ENCODE data around the gene MAS1L.

MAS1L gene

GRCh38 chr6:29509711-29510110, 22.0 kb upstream of the MAS1L start:
- DNase-seq: no peak

DNA sequence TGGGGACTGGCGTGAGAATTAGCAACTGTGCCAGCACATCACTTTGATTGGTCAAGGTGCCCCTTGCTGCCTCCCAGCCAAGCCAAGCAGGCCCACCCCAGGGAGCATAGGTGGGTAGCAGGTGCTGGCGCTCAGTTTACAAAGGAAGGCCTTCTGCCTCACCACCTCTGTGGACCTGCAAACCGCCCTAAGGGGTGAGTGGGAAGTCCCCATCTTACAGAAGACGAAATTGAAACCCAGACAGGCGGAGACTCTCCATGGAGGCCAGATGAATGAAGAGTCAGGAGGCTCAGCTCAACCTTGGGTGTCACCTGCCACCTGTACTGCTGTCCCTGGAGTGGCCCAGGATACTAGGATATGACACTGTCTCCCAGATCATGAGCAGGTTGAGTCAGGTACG, 21.5 kb upstream of the MAS1L start:
- no peak for DNase-seq

DNA sequence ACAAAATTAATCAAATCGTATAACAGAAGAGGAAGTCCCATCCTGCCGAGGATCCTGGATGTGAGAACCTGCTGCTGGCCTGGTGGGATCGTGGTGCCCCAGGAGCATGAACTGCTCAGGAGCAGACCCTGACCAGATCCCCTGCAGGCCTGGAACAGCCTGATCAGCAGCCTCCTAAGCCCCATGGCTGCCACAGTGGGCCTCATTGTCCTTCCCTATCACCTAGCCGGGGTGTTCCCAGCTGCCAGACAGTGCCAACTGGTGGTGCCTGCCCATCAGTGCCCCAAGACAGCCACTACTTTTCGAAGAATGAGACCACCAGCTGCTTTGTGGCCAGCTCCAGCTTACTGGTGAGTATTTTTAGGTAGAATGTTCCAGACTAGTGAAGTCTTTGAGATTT, 19.6 kb upstream of the MAS1L start:
- no peak for DNase-seq

DNA sequence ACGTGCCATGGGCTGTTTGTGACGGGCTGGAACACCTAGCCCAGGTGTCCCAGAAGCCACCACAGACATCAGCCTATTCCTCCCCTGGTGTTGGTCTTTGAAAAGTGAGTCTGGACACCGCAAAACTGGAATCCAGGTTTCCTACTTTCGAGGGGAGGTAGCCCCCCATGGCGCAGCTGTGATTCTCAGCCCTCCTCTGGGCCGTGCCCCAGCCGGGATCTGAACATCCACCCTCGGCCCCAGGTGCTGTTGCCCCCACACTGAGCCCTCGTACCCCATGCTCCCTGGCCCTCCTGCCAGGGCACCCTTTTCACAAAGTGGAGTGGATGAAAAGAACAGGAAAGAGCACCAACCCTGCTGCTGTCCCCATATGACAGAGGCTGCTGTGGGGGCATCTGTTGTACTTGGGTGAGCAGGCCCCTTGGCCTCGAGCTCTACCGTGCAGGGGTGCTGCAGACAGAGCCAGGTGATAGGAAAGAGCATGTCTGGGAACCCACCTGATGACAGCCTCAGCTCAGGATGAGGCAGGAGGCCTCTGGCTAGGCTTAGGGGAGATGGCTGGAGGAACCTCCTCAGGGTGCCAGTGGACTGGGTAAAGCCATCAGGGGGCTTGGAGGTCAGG, 18.8 kb upstream of the MAS1L start:
- DNase-seq: no peak

DNA sequence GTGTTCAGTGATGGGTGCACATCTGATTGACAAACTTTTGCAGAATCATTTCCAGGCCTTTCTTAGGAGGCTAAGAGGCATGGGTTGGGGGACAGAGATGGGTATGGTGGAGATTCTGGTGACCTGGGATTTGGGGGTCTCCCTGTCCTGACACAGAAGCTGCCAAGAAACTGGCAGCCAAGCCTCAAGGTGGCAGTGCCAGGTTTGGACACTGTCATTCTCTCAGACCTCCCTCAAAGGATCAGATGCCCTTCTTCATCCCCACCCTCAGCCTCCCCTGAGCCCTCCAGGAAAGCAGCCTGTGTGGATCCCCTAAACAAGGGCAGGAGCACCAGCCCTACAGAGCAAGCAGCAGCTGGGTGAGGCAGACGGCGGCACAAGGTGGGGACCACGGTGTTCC, 18.1 kb upstream of the MAS1L start:
- no peak for DNase-seq

- DNase-seq: no peak
Observed at GRCh38 chr6:29504961-29505360, 17.2 kb upstream of the MAS1L start.

DNA sequence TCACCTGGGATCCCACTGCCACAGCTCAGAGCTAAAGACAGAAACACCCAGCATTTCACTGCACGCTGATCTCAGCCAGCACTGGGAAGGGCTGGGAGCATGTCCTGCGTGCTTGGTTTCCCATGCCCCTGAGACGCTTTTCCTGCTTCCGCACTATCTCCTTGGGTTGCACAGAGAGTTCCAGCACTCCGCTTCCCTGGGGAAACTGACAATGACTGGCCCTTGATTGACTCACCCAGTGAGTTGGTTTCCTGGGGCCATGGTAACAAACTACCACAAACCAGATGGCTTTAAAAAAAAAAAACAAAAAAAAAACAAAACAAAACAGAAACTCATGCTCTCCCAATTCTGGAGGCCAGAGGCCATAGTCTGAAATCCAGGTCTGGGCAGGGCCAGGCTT, 14.8 kb upstream of the MAS1L start:
- DNase-seq: no peak

GRCh38 chr6:29502181-29502580, 14.4 kb upstream of the MAS1L start:
- no peak for DNase-seq

- no peak for DNase-seq
Observed at GRCh38 chr6:29501106-29501505, 13.3 kb upstream of the MAS1L start.

GRCh38 chr6:29500594-29500993, 12.8 kb upstream of the MAS1L start:
- DNase-seq: no peak

- DNase-seq: no peak
Observed at GRCh38 chr6:29499704-29500103, 11.9 kb upstream of the MAS1L start.

GRCh38 chr6:29496961-29497360, 9.2 kb upstream of the MAS1L start:
- no peak for DNase-seq

DNA sequence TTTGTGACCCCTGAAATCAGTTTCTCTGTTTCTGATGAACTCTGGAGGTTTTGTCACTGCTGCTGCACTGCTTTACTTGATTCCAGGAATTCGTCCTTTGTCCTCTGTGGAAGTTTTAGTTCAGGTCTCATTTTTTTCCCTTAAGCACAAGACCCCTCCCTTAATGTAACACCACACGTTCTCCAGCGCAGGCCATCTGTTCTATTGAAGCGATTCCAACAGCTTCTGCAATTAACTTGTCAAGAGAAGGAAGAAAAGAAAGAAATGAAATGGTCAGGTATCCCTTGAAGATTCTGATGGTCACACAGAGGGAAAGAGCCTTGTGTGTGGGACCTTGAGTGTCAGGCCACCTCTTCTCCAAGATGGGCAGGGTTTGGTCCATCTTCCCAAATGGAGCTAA, 7.8 kb upstream of the MAS1L start:
- DNase-seq: no peak

GRCh38 chr6:29494131-29494530, 6.4 kb upstream of the MAS1L start:
- no peak for DNase-seq

- no peak for DNase-seq
Observed at GRCh38 chr6:29493261-29493660, 5.5 kb upstream of the MAS1L start.

- DNase-seq: no peak
Observed at GRCh38 chr6:29491574-29491973, 3.8 kb upstream of the MAS1L start.

- DNase-seq: no peak
Observed at GRCh38 chr6:29490552-29490951, 2.8 kb upstream of the MAS1L start.

DNA sequence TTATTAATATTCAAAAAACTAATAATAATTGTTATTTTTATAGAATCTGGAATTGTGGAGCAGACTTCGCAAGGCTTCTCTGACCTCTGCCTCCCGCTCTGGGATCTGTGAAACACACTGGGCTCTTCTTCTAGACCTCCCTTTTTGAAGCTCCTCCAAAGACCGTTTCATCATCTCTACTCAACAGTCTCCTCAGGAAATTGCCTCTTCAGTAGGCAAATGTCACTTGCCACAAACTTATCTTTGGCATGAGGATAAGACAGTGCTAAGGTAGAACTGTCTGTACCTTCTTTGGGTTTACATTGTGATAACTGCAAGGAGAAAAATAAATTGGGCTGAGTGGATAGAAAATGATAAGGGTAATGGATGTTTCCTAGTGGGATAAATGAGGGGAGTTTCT, 2.3 kb upstream of the MAS1L start:
- DNase-seq: no peak

- DNase-seq: no peak
Observed at GRCh38 chr6:29489286-29489685, 1.5 kb upstream of the MAS1L start.

- DNase-seq: no peak
Observed at GRCh38 chr6:29488874-29489273, 1.1 kb upstream of the MAS1L start.

GRCh38 chr6:29487131-29487530, 625 bp downstream of the MAS1L start:
- no peak for DNase-seq

- DNase-seq: no peak
Observed at GRCh38 chr6:29486577-29486976, 1.2 kb downstream of the MAS1L start.

DNA sequence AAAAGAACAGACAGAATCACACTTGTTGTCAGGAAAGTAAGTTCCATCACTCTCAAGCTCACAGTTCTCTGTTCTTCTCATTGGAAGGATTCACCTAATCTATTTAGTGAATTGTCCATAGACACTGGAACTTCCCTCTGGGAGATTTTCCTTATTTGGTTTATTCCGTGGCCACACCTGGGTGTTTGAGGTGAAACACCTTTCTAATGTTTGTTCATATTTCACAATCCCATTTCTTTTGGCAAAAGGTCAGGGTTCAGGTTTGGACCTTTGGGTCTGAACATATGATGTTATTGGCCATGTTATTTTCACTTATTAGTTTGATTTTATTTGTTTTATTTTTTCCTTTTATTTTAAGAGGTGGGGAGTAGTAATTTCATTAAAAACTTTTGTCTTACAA, 4.0 kb downstream of the MAS1L start:
- no peak for DNase-seq

- no peak for DNase-seq
Observed at GRCh38 chr6:29483186-29483585, 4.6 kb downstream of the MAS1L start.

DNA sequence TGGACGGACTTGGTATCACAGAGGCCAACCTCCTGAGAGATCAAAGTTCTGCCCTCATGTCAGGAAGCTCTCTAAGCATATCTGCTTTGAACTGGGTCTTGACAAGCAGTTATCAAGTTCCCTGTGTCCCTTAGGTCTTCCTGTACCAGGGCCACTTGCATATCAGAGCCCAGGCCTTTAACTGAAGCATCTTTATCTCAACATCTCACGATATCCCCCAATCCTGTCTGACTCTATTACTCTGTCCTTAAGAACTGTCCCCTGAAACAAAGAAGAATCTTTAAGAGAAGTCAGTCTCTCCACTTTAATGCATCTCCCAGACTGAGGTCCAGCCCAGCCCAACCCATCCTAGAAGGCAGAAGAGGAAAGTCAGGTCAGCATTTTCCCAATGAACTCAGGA, 8.2 kb downstream of the MAS1L start:
- DNase-seq: no peak

DNA sequence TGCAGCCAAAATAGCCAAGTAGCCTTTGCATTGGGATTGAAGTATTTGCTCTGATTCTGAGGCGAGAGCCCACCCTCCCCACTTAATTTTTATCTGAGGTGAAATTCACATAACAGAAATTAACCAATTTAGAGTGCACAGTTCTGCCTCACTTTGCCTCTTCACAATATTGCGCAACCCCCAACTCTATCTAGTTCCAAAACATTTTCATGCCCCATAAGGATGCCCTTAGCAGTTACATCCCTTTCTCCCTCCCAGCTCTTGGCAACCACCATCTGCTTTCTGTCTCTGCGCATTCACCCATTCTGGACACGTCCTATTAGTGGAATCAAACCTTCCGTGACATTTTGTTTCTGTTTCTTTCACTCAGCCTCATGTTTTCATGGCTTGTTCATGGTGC, 9.0 kb downstream of the MAS1L start:
- no peak for DNase-seq
